OCI-M2 (cell line): ENCODE results near the gene DDX10.
"Not testable (repeated sequence)": the region's sequence is repeated elsewhere in the genome, so short reads cannot be mapped to it uniquely, and the experiment has no call there.

Experiments used
- DNase-seq: peaks from one replicate; lab custom pipeline; 2025; ENCODE audit not compliant: unreplicated experiment; lab: John Stamatoyannopoulos, UW

Gene DDX10

GRCh38 chr11:108713076-108713790, 48.4 kb downstream of the DDX10 start:
- no peak for DNase-seq

- DNase-seq = no peak
These were observed 50.4 kb downstream of the DDX10 start for GRCh38 chr11:108715239-108715638.

- DNase-seq = no peak
These were observed 53.6 kb downstream of the DDX10 start for GRCh38 chr11:108718466-108718865.

GRCh38 chr11:108724974-108725689, 60.3 kb downstream of the DDX10 start:
- DNase-seq = no peak

GRCh38 chr11:108726077-108726800, 61.4 kb downstream of the DDX10 start:
- no peak for DNase-seq

- no peak for DNase-seq
These were observed 62.8 kb downstream of the DDX10 start for GRCh38 chr11:108727665-108728064.

- DNase-seq = no peak
These were observed 64.5 kb downstream of the DDX10 start for GRCh38 chr11:108729227-108729871.

- no peak for DNase-seq
These were observed 67.5 kb downstream of the DDX10 start for GRCh38 chr11:108732395-108732794.

- no peak for DNase-seq
These were observed 68.7 kb downstream of the DDX10 start for GRCh38 chr11:108733479-108734116.

GRCh38 chr11:108734283-108734682, 69.4 kb downstream of the DDX10 start:
- DNase-seq = no peak

GRCh38 chr11:108734956-108735559, 70.2 kb downstream of the DDX10 start:
- no peak for DNase-seq

- not testable (repeated sequence) for DNase-seq
These were observed 75.3 kb downstream of the DDX10 start for GRCh38 chr11:108740132-108740531.

GRCh38 chr11:108743851-108744250, 79.0 kb downstream of the DDX10 start:
- no peak for DNase-seq

- DNase-seq = no peak
These were observed 84.1 kb downstream of the DDX10 start for GRCh38 chr11:108748968-108749367.

- DNase-seq = no peak
These were observed 86.6 kb downstream of the DDX10 start for GRCh38 chr11:108751444-108751843.

GRCh38 chr11:108752297-108752751, 87.5 kb downstream of the DDX10 start:
- no peak for DNase-seq

- no peak for DNase-seq
These were observed 90.2 kb downstream of the DDX10 start for GRCh38 chr11:108754901-108755625.

GRCh38 chr11:108757630-108758029, 92.8 kb downstream of the DDX10 start:
- DNase-seq = no peak

- no peak for DNase-seq
These were observed 93.6 kb downstream of the DDX10 start for GRCh38 chr11:108758458-108758857.
